ENCODE results near the gene IL36B.

IL36B gene

DNA sequence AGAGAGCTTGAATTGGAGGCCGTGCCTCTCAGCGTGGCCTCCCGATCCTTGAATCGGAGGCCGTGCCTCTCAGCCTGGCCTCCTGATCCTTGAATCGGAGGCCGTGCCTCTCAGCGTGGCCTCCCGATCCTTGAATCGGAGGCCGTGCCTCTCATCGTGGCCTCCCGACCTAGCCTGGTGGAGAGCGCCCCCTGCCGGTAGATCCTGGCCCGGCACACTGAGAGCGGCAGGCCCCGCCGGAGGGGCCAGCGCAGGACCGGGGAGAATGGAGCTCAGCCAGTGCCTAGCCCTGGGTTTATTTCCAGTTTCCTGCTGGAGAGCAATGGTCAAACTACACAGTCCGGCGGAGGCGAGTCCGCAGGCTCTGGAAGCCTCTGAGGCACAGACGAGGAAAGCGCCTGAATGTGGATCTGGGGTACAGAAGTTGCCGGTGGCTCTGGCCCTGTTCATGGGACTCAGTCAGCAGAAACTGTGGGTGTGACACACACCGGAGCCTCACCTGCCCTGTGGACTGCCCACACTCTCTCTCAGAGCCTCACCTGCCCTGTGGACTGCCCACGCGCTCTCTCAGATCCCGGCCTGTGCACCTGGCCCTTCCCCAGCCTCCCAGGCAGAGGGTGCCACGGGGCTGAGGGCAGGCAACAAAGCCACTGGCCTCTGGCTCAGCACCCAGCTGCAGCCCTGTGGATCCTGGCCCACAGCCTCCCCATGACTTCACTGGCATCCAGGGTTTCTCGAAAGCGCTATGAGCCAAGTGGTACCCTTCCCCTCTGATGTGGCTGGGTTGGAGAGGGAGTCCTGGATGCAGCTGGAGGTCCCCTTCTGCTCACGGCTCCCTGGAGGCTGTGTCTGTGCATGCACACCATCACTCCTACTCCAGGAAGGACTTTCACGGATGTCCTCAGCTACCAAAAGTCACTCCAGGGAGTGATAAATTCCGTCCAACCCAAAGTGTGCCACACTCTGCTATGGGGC is 1.5 kb downstream of the IL36B start:
- DNase-seq = no peak

DNA sequence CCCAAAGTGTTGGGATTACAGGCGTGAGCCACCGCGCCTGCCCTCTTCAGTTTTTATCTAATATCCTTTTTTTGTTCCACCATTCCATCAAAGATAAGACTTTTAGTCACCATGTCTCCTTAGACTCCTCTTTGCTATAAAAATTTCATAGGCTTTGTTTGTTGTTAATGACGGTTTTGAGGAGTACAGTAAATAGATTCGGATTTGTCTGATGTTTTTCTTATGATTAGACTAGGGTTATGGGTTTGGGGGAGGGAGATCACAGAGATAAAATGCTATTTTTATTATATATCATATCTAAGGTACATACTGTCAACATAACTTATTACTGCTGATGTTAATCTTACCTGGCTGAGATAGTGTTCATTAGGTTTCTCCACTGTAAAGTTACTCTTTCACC is 6.2 kb downstream of the IL36B start:
- no peak for DNase-seq

DNA sequence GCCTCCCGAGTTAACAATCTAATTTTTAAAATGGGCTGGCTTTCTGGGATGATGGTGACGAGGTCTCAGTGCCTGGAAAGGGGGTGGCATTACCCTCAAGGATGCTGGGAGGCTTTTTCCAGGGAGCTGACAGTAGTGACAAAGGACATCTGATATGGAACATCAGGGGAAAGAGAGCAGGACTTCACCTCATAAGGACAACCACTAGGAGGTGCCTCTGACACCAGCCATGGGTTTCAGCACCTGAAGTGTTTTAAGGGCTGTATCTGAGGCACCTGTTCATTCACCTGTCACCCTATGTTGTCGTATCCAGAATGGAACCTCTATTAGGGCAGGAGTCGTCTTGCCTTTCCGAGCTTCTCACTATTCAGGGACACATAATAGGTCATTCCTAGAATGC is 10.8 kb downstream of the IL36B start:
- no peak for DNase-seq

DNA sequence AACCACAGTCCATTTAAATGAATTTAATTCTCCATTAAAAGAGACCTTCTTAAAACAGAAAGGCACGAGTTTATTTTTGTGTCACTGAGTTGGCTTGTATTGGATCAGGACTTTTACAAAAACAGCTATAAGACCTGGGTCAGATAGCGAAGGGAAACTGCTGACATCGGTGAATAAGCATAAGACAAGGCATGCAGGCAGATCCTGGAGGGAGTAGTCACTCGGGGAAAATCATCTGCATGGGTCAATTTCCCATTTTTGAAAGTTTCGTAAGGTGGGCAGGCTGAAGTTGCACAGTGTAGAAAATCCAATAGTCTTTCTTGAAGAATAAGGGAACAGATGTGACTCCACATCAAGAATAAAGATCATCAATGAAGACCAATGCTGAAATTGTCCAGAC is 12.9 kb downstream of the IL36B start:
- DNase-seq = no peak

DNA sequence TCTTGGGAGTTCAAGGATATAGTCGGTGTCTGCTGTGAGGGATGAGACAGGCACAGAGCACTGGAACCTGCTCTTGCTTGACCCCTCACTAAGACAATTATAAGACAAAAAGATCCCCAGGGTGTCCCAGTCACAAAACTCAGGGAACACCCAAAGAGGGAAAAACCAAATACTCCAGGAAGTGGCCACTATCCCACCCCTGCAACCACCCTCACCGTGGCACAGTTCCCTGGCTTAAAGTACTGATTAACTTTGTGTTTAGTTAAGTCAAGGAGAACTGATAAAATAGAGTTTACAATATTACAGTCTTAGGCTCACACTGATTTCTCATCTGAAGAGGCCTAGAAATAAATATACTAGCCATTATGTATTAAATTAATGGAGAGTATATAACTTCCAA is 13.5 kb downstream of the IL36B start:
- no peak for DNase-seq

DNA sequence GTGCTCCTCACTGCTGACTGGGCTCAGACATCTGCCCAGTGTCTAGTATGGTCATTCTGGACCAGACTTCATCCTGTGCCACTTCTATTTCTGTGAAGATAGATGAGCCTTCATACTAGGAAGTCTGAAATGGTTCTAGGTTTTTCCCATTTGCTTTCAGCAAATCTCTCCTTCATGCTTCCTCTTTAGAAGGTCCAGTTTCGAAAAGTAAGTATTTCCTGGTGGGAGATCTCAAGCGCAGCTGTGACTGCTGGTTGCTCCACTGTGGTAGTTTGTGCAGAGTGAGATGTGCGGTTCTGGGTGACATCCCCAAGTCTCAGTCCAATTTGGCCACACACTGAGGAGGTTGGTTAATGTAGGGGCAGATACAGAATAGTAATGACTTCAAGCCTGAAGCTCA is 14.4 kb downstream of the IL36B start:
- DNase-seq = no peak

DNA sequence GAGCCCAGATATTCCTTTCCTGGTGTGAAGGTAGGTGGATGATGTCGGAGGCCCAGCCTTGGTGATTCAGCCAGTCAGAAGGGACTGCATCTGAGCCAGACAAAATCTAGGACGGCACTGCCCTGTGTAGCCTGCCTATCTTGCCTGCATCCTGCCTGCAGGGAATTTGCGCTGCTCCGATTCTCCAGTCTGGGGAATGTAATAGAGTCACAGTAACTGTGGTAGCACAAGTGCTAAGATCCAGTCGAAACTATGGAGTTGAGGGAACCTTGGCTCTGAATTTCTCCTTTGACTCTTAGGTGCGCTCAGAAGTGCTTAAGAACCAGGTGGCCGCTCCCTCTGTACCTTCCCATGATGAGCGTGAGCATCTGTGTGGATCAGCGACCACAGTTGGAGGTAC is 15.9 kb downstream of the IL36B start:
- DNase-seq = no peak

DNA sequence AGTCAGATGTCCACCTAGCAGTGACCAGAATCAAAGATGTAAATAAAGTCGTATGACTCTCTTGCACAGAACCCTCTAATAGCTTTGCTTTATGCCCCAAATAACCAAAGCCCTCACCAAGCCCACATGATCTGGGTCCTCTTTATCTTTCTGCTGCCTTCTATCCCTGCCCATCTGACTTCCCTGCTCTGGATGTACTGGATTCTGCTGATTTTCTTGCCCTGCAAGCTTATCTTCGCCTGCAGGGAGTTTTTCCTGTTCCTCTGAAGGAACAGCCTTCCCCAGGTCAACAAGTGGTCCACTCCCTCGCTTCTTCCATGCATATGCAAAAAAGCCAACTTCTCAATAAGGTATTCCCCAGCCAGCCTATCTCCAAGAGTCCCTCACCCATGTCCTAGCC is 18.7 kb downstream of the IL36B start:
- DNase-seq = no peak

DNA sequence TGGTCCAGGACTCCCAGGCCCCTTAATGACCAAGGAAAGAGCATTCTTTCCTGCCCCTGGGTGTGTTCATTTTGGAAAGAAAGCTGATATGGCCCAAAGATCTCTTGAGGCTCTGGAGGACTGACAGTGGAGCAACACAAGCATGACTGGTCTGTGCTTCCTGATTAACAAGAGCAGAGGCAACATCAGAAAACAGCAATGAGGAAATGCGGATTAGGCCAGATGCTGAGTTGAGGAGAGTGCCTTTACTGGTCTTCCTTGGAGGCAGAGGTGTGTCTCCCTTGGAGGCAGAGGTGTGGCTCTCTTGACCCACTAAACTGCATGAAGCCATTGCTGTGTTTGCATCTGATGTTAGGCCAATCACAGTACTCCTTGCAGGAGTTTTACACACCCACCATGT is 19.9 kb downstream of the IL36B start:
- DNase-seq = no peak

DNA sequence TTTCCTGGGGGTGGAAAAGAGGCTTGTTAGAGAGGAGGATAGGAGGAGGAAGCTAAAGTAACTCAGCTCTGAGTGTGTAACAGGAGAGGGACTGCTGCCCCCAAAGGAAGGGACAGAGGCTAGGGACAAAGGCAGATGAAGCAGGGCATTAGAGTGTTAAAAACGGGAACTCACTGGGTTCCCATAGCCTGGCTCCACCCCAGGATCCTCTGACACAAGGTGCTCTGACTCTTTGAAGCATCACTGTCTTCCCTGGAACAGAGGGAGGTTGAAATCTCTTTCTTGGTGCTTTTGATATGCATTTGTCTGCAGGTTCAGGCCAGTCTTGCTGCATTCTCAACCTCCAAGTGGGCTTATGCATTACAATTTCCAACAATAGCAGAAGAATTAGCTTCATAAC is 24.6 kb downstream of the IL36B start:
- DNase-seq = no peak

DNA sequence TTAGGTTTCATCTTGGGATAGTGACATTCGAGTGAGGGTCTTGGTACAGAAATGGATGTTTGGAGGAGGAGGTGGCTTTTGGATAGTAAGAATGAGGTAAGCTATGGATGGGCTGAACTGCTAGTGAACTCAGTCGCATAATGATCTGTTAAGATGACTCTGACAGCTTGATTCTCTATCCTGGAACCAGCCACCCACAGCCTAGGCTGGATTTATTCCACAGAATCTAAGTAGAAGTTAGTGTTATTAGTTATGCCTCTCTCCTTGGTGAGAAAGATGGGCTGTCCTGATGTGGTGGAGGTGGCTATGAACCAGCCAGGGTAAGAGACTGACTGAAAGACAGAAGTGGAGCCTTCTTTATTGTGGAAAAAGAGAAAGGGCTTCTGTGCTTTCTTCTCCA is 25.0 kb downstream of the IL36B start:
- no peak for DNase-seq

DNA sequence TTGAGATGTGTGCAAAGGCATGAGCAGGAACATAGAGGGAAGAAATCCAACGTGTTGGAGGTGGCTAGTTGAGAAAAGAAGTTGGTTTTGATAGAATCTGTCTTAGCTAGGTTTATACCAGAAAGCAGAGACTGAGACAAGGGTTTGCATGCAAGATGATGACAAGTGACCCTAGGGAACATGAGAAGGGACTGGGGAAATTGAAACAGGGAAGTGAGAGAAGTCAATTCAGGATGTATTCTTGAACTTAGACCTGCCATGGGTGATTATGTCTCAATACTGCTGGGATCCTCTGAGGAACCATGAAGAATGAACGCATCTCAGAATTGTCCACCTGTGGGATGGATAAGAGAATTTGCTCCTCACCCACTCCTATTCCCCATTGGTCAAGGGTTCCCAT is 26.9 kb downstream of the IL36B start:
- DNase-seq = no peak

DNA sequence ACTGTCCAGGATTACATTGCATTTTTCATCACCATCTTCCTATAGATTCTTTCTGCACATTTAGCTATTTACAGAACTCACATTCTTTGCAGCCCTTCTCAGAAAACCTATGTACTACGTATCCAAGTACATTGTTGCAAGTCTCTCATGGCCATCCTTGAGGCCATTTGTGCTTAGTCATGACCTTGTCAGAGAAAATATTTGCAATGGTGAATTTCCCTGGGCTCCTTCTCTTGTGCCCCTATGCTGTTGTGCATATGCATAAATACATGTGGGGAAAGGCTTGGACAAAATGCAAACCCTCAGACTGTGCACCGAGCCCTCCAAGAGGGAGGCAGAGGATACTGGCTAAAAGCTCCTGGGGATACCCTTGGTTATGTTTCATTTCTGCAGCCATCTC is 27.9 kb downstream of the IL36B start:
- DNase-seq = no peak

DNA sequence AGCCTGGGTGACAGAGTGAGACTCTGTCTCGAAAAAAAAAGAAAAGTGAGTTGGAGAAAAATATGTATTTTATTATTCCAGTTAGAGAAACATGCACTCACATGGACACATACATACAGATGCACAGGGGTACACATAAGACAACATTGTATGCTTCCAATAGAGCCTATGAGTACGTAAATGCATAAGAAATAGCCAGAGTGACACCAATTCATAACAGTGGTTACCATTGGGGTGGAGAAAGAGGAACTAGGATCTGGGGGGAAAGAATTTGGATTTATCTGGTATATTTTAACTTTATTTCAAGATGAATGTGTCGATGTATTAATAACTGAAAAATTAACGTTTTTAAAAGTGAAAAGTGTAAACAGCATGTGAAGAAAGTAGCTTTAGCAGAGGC is 31.4 kb downstream of the IL36B start:
- DNase-seq = no peak

DNA sequence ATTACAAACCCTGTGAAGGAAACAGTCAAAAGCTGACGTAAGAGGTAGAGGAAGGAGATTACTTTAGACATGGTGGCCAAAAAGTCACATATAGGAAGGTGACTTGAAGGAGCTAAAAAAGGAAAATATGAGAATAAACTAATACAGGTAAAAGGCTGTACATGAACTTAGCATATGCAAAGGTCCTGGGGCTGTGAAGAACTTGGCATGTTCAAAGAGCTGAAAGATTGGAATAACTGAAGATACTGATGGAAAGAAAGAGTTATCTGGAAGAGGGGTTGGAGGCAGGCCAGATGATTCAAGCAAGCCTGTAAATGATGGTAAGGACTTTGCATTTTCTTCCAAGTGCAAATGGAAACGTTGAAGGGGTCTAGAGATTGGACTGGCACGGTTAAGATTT is 34.2 kb downstream of the IL36B start:
- no peak for DNase-seq

DNA sequence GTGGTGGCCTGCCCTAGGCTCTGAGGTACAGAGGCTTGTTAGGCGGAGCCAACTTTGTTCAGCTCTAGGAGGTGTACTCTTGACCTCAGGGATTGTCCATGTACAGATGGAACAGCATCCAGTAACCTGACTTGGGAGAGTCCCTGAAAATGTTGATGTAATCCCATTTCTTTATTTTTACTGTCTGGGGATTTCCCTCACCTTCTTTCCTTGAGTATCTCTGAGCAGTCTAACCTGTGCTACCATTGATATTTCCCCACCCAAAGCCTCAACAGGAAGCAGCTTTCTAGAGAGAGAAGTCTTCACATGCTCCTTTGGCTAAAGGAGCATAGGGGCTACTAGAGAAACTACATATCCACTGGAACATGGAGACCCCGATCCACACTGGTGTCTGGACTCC is 37.0 kb downstream of the IL36B start:
- no peak for DNase-seq

DNA sequence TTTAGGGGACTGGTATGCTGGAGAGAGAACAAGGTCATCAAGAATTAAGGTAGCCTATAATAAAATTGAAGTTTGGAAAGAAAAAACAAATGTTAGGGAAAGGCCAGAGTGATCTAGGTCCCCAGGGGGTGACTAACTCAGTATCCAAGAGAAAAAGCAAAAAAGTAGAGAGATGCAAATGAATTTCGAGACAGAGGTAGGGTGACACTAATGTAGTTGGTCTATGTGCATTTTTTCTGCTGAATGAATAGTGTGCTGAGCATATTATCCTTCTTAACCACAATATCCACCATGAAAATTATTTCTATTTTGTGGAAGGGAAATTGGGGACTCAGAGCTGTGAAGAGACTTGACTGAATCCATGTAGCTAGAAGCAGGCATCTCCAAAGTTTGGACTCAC is 37.6 kb downstream of the IL36B start:
- DNase-seq = no peak

DNA sequence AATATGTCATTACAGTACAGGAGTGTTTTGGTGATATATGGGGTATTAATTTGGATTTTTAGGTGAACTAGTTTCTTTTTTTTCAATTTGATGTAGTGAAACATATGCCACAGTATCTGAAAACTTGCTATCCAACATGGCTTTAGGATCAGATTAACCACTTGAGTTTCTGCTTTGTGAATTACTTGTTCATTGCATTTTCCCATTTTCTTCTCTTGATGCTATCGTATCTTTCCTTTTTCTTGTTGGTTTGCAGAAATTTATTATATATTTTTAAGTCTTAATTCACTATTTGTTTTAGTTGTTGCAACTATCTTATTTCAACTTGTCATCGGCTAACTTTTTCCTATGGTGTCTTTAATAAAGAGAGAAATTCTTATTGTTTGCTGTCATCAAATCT is 38.6 kb downstream of the IL36B start:
- DNase-seq = no peak

DNA sequence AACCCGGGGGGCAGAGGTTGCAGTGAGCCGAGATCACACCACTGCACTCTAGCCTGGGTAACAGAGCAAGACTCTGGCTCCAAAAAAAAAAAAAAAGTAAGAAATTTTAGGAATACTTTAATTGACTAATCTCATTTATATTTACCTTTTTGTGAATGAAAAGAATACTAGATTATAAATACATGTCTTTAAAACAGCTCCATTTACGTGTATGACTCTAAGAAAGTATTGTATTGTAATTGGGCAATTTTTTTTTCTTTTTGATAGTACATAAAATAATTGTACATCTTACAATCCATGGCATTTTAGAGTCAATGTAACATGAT is 39.4 kb downstream of the IL36B start:
- DNase-seq = no peak

DNA sequence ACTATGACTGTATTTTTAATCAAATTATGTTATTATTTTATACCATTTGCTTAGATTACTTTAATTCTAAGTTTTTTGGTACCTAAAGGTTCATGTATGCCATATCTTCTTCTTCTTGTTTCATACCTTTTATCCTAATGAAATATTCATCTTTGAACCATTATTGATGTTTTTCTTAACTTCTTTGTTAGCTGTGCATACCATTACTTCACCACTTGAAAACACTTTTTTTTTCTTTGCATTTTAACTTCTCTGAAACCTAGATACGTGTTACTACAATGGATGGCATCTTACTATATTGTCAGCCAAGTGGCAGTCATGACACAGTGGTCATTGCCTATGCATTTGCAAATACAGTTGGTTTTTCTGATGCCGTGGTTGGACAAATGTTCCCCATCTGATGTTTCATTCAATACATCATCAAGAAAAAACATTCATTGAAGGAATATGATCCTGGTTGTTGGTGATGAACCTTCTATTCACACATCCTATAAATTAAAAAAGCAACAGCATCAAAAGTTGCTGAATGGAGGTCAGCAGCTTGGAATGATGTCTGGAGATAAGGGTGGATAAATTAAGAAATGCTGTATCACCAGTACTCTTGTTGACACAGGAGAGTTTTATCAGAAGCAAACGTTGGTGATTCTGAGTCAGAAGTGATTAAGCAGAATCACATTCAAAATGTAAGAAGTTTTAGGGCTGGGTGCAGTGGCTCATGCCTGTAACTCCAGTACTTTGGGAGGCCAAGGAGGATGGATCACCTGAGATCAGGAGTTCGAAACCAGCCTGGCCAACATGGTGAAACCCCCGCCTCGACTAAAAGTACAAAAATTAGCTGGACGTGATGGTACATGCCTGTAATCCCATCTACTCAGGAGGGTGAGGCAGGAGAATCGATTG is 40.0 kb downstream of the IL36B start:
- no peak for DNase-seq

DNA sequence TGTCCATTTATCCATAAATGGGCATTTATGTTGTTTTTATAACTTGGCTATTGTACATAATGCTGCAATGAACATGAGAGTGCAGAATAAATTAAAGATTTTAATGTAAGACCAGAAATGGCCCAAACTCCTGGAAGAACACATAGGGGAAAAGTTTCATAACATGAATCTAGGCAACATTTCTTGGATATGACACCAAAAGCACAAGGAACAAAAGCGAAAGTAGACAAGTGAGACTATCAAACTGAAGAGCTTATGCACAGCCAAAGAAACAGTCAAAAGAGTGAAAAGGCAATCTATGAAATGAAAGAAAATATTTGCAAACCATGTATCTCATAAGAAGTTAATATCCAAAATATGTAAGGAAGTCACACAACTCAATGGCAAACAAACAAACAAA is 41.6 kb downstream of the IL36B start:
- DNase-seq = no peak

DNA sequence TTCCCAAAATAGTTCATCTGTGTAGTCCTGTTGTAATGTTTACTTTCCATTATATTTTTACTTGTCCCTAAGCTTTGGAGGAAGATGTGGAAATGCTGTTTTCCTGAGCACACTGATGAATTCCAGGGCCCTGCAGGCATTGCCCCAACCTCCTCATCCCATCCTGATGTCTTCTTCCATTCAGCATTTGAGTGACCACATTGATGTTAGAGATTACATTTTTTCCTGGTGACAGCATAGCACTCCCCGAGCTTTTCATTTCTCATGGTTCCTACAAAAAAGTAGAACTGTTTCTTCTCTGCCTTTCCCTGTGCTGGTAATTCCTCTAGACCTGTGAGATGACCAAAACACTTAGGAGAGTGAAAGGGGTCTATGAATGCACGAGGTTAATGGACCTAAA is 42.6 kb downstream of the IL36B start:
- DNase-seq = no peak

DNA sequence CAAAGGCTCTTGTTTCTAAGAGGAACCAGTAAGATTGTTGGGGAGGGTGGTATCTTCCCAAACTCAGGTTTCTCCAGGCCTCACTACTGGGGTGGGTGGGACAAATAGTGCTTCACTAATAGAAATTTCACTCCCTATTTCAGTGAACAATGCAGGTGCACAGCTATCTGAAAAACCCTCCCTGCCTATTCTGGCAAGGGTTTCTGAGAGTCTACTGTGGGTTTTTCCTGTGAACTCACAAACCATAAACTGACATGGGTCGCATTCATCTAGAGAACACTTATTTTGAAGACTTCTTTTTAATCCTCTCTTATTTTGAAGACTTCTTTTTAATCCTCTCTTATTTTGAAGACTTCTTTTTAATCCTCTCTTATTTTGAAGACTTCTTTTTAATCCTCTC is 43.0 kb downstream of the IL36B start:
- no peak for DNase-seq

DNA sequence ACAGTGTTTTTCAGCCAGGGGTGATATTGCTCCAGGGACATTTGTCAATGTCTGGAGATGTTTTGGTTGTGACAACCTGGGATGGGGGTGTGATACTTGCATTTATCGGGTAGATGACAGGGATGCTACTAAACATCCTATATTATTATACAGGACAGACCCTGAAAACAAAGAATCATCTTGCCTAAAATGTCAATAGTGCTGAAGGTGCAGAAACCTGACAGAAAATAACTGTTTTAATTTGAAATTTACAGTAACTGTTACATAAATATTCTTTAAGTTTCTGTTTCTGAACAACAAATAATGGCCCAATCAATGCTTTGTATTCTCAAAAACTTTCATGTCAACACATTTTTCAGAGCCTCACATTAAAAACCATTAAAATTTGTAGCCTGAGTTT is 45.4 kb downstream of the IL36B start:
- DNase-seq = no peak

Data from activated CD4-positive, alpha-beta T cell treated with anti-CD3 and anti-CD28 coated beads, Interleukin-2, amount 50 U/mL, for 1 hour (primary cell).